GM12878 (cell line): Measurements from ENCODE around the gene PTPRJ. TPM values are rescaled to one million over a fixed set of nuclear protein-coding genes. Genes with fewer than 3 reads are reported as not detected.

Experiments used
- ATAC-seq: fragments of 200-7000 bp; cut with Tn5 transposase; 3 replicates; pipeline ENCODE4 v1.9.1; 2020; ENCODE audit warnings: mild to moderate bottlenecking, moderate library complexity
- BruUV-seq: library from RNA; stranded (reverse); fragments of 400-500 nt; replicated peaks from 2 replicates; lab custom pipeline; 2021; lab: Mats Ljungman, UMichigan
- CTCF ChIA-PET: fragments of 300-600 bp; sonication (Branson Sonifier 250); formaldehyde crosslinking; extraction: SDS; loops from one replicate; lab custom pipeline; 2021; ENCODE audit warnings: inconsistent platforms; lab: Yijun Ruan, JAX
- POLR2A ChIA-PET: fragments of 350-600 bp; formaldehyde crosslinking; extraction: SDS; loops from one replicate; lab custom pipeline; 2021; ENCODE audit warnings: inconsistent platforms; lab: Charles Lee
- RAD21 ChIA-PET: fragments of 300-600 bp; sonication (Branson Sonifier 250); formaldehyde crosslinking; loops from one replicate; lab custom pipeline; 2023; ENCODE audit warnings: antibody characterized with exemption; ENCODE audit not compliant: unreplicated experiment; lab: Charles Lee
- SMC1A ChIA-PET: fragments of 300-600 bp; sonication (Branson Sonifier 250); formaldehyde crosslinking; loops from one replicate; lab custom pipeline; 2023; ENCODE audit not compliant: unreplicated experiment, uncharacterized antibody; lab: Charles Lee
- DNase-seq: peaks from one replicate; pipeline ENCODE4 v3.0.0-alpha.2; 2011; ENCODE audit warnings: low read depth, low spot score
- FAIRE-seq: peaks from 3 replicates; lab custom pipeline; 2011; peaks lifted over from hg19 to GRCh38; lab: Jason Lieb, UNC
- H2AFZ ChIP-seq: 2 replicates; pipeline ENCODE4 v1.6.0; 2011; ENCODE audit warnings: low read depth, low read length, control low read depth; ENCODE audit not compliant: control insufficient read depth
- H3K27ac ChIP-seq: 2 replicates; pipeline ENCODE4 v1.5.1; 2011; ENCODE audit warnings: control low read depth; ENCODE audit not compliant: control insufficient read depth, insufficient read depth
- H3K27me3 ChIP-seq, 2 experiments: replicated peaks in 1 of 2; 2 replicates each; pipeline versions ENCODE4 v1.6.0 to v1.6.1; 2011; ENCODE audit warnings: low read length in 1 of 2; ENCODE audit not compliant: control insufficient read depth in 2 of 2, insufficient read depth in 2 of 2
- H3K36me3 ChIP-seq, 2 experiments: 2 replicates each; pipeline ENCODE4 v1.5.1; 2011; ENCODE audit warnings: low read length in 1 of 2; ENCODE audit not compliant: control insufficient read depth in 2 of 2, insufficient read depth in 2 of 2
- H3K4me1 ChIP-seq: 2 replicates; pipeline ENCODE4 v1.6.1; 2011; ENCODE audit warnings: mild to moderate bottlenecking, low read length, moderate library complexity, mixed read lengths; ENCODE audit not compliant: control insufficient read depth, insufficient read depth
- H3K4me2 ChIP-seq: 2 replicates; pipeline ENCODE4 v1.6.0; 2011; ENCODE audit warnings: control low read depth; ENCODE audit not compliant: control insufficient read depth, insufficient read depth
- H3K4me3 ChIP-seq: fragments of 200-600 bp; sonication (generic); 2 replicates; pipeline ENCODE4 v1.5.1; 2016
- H3K79me2 ChIP-seq: 2 replicates; pipeline ENCODE4 v1.6.0; 2011; ENCODE audit warnings: low read length; ENCODE audit not compliant: control insufficient read depth, insufficient read depth
- H3K9ac ChIP-seq: 2 replicates; pipeline ENCODE4 v1.8.0; 2011; ENCODE audit warnings: low read length, control low read depth, mixed read lengths; ENCODE audit not compliant: control insufficient read depth, insufficient read depth
- H3K9me3 ChIP-seq: replicated peaks from 3 replicates; pipeline ENCODE4 v1.5.1; 2011; ENCODE audit warnings: mild to moderate bottlenecking, low read length; ENCODE audit not compliant: control insufficient read depth, insufficient read depth
- H4K20me1 ChIP-seq: 2 replicates; pipeline ENCODE4 v1.6.0; 2011; ENCODE audit not compliant: control insufficient read depth, insufficient read depth
- BMI1 ChIP-seq: fragments of 450-650 bp; IDR thresholded peaks from 2 replicates; pipeline ENCODE4 v1.6.1; 2016; ENCODE audit warnings: mild to moderate bottlenecking, moderate library complexity, borderline replicate concordance
- BRCA1 ChIP-seq: IDR thresholded peaks from 2 replicates; pipeline ENCODE4 v1.6.1; 2011; ENCODE audit warnings: low read depth, low read length, improper control_type of control experiment
- CHD2 ChIP-seq: IDR thresholded peaks from 2 replicates; pipeline ENCODE4 v1.6.1; 2011; ENCODE audit warnings: low read depth, low read length, improper control_type of control experiment, borderline replicate concordance
- ESRRA ChIP-seq: IDR thresholded peaks from 2 replicates; pipeline ENCODE4 v1.6.1; 2012; ENCODE audit warnings: mild to moderate bottlenecking, low read length, improper control_type of control experiment
- FOXK2 ChIP-seq: fragments of 450-650 bp; IDR thresholded peaks from 2 replicates; pipeline ENCODE4 v1.6.1; 2017; ENCODE audit warnings: mild to moderate bottlenecking, moderate library complexity
- NBN ChIP-seq: fragments of 450-650 bp; IDR thresholded peaks from 2 replicates; pipeline ENCODE4 v1.6.1; 2016
- PRDM15 ChIP-seq: fragments of 450-650 bp; formaldehyde crosslinking; IDR thresholded peaks from 2 replicates; pipeline ENCODE4 v1.4.0; 2020; ENCODE audit warnings: mild to moderate bottlenecking, moderate library complexity
- RELA ChIP-seq: fragments of 450-650 bp; IDR thresholded peaks from 2 replicates; pipeline ENCODE4 v1.8.0; 2014; ENCODE audit warnings: borderline replicate concordance; ENCODE audit not compliant: partially characterized antibody
- REST ChIP-seq: IDR thresholded peaks from 2 replicates; pipeline ENCODE4 v1.6.1; 2012; ENCODE audit warnings: mild to moderate bottlenecking, low read depth, low read length
- SMARCA5 ChIP-seq: fragments of 450-650 bp; IDR thresholded peaks from 2 replicates; pipeline ENCODE4 v1.6.1; 2017; ENCODE audit warnings: mild to moderate bottlenecking
- TARDBP ChIP-seq: IDR thresholded peaks from 2 replicates; pipeline ENCODE4 v1.6.1; 2016; ENCODE audit warnings: borderline replicate concordance
- WGBS: methylation state at CpG from one replicate; pipeline ENCODE4 v1.1.6; 2016; ENCODE audit warnings: low lambda C conversion rate; ENCODE audit not compliant: insufficient replicate concordance, insufficient coverage; ENCODE audit errors: missing lambda C conversion rate; 5-methylcytosine and 5-hydroxymethylcytosine counted together
- in situ Hi-C: fragments of 300-500 bp; cut with MboI; formaldehyde crosslinking; loops from 9 replicates; pipeline ENCODE4 v1.14.3; 2018; ENCODE audit warnings: mixed read lengths
- intact Hi-C: fragments of 100-400 bp; cut with micrococcal nuclease; formaldehyde crosslinking; loops from one replicate; pipeline ENCODE4 v1.14.2; 2022; ENCODE audit not compliant: unreplicated experiment
- polyA plus RNA-seq, 11 experiments: library from polyadenylated mRNA; depleted of rRNA in 4 of 11; unstranded in 6 of 11; stranded (reverse) in 5 of 11; fragments of >200 nt; fragmentation: Nextera tagmentation in 4 of 11; fragmentation: Illumina TruSeq in 1 of 11; extraction: Ambion mirVana in 4 of 11; extraction: Trizol in 1 of 11; gene quantifications; 1 replicate in 1 of 11; 2 replicates in 10 of 11; pipeline versions ENCODE4 v1.2.1 to v1.2.3, GENCODE V29; 2011 to 2016; ENCODE audit warnings: inconsistent platforms in 2 of 11, missing spikeins in 2 of 11, low read depth in 1 of 11
- total RNA-seq, 4 experiments: library from RNA; depleted of rRNA in 3 of 4; stranded (reverse); fragments of >200 nt in 3 of 4; fragmentation: Illumina TruSeq in 1 of 4; extraction: Trizol in 1 of 4; gene quantifications; 2 replicates each; pipeline versions ENCODE4 v1.2.1 to v1.2.3, GENCODE V29; 2013 to 2021
- TF ChIP-seq, protein P1 (sequence below): fragments of 450-650 bp; IDR thresholded peaks from 2 replicates; pipeline ENCODE4 v1.6.1; 2018; ENCODE audit warnings: mild to moderate bottlenecking, low read depth, moderate library complexity; ENCODE audit not compliant: partially characterized antibody

PTPRJ gene
- total and polyA plus RNA-seq, 10 of the 15 experiments (the other 5 are each of a cell fraction or from before 2014, with no cell fraction given) = 0.22 to 22.4 (median 7.4) TPM

DNA sequence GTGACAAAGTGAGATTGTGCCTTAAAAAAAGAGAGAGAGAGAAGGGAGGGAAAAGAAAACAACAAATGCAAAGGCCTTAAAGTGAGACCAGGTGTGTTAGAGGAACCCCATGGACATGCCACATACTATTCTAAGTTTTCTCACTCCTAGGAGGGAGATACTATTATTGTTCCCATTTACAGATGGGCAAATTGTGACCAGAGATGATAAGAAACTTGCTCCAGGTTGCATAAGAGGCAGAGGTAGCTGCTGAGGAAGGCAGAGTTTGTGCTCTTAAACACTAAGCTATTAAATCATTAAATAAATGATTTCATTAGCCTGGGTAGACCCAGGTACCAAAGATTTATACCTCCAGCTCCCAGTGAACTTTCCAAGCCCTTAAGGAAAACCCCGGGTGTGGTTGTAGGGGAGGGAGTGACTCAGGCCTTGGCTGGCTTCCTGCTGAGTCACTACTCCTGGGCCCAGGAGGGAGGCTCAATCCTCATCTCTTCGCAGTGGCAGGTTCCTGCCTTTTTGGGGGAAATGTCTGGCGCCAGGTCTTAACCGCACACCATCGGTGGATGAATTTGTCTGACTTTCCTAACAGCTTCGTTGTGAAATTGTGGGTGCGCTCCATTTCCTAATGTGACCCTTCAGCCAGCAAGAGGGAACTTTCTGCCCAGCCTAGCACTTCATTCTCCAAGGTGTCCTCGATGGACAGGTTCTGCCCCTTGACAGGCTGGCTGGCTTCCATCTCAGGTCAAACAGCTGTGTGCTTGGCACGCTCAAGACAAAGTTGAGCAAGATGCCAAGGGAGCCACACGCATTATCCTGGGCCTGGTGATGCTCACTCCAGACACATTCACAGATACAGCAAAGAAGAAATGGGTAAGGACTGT is 33.4 kb upstream of the PTPRJ start:
- Histone ChIP-seq H3K27me3 (no peaks in the 10 kb centered on the region), H3K9ac (no peak overlapping the region), H3K79me2 (no peaks in the 10 kb centered on the region), H3K27ac (no peak overlapping the region)
- RAD21 ChIA-PET = interaction anchor here (0.9 to 1.4 kb wide), 2 partner anchors 10 to 162 kb away, joined by 5 read pairs; no protein-coding TSS in a partner anchor
- SMC1A ChIA-PET = interaction anchor here (0.8 to 1.4 kb wide), 3 partner anchors 35 to 160 kb away, joined by 3 to 6 read pairs (median 3); no protein-coding TSS in a partner anchor
- FAIRE-seq = no peak
- POLR2A ChIA-PET = no interaction called here
- TF ChIP-seq SMARCA5 = no peak
- TF ChIP-seq BMI1 = no peak
- no peak for TF ChIP-seq BRCA1
- TF ChIP-seq RELA = no peak
- no peak for TF ChIP-seq PRDM15
- no peak for TF ChIP-seq ESRRA
- TF ChIP-seq TARDBP = no peak
- no peak for TF ChIP-seq FOXK2
- no peak for TF ChIP-seq NBN
- no peak for TF ChIP-seq REST
- TF ChIP-seq, protein P1, sequence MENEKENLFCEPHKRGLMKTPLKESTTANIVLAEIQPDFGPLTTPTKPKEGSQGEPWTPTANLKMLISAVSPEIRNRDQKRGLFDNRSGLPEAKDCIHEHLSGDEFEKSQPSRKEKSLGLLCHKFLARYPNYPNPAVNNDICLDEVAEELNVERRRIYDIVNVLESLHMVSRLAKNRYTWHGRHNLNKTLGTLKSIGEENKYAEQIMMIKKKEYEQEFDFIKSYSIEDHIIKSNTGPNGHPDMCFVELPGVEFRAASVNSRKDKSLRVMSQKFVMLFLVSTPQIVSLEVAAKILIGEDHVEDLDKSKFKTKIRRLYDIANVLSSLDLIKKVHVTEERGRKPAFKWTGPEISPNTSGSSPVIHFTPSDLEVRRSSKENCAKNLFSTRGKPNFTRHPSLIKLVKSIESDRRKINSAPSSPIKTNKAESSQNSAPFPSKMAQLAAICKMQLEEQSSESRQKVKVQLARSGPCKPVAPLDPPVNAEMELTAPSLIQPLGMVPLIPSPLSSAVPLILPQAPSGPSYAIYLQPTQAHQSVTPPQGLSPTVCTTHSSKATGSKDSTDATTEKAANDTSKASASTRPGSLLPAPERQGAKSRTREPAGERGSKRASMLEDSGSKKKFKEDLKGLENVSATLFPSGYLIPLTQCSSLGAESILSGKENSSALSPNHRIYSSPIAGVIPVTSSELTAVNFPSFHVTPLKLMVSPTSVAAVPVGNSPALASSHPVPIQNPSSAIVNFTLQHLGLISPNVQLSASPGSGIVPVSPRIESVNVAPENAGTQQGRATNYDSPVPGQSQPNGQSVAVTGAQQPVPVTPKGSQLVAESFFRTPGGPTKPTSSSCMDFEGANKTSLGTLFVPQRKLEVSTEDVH = no peak
- TF ChIP-seq CHD2 = no peak
- TF ChIP-seq, all 136 proteins: peak for 0
- intact Hi-C loops (no loop called here), in situ Hi-C loops (loop anchor here (25.0 kb wide), 1 partner anchor 365 kb away; the partner anchor contains the start of genes OR4C3 and OR4S1)
- Histone ChIP-seq H2AFZ (0 out of 2 replicates have a peak overlapping the region, but pooled peaks have one; percentile 16), H3K4me1 (peaks cover 8% of the 10 kb centered on the region; the same call in 1 of the 2 replicates), H4K20me1 (no peaks in the 10 kb centered on the region), H3K4me2 (no peak overlapping the region), H3K4me3 (no peak overlapping the region), H3K9me3 (no peaks in the 10 kb centered on the region), H3K36me3 (no peaks in the 10 kb centered on the region)
- CTCF ChIA-PET = interaction anchor here (0.9 kb wide), 1 partner anchor 12 kb away, joined by 3 read pairs; no protein-coding TSS in a partner anchor
- ATAC-seq = peak; percentile 37; the same call in 1 of the 3 replicates
- DNase-seq = no peak
- BruUV-seq = no TSS peak
- 67% methylated on average over 10 of the region's 10 CpGs for WGBS
